GM12874 (cell line): Measurements from ENCODE around the gene TGFB2.

ENCODE experiments used
- TF ChIP-seq, protein P1 (sequence below): IDR thresholded peaks from 2 replicates; pipeline ENCODE4 v1.5.1; 2011; ENCODE audit warnings: low read depth, mild to moderate bottlenecking, control low read depth, low read length, moderate library complexity; ENCODE audit not compliant: insufficient read depth

Gene TGFB2

DNA sequence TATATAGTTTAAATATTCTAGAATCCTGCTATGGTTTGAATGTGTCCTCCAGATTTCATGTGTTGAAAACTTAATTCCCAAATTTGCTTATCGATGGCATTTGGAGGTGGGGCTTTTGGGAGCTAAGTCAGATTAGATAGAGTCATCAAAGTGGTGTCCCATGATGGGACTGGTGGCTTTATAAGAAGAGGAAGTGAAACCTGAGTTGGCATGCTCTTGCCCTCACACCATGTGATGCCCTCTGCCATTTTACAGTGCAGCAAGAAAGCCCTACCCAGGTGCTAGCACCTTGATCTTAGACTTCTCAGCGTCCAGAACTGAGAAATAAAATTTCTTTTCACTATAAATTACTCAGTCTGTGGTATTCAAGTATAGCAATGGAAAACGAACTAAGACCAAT lies 111.3 kb downstream of the TGFB2 start:
- TF ChIP-seq, protein P1, sequence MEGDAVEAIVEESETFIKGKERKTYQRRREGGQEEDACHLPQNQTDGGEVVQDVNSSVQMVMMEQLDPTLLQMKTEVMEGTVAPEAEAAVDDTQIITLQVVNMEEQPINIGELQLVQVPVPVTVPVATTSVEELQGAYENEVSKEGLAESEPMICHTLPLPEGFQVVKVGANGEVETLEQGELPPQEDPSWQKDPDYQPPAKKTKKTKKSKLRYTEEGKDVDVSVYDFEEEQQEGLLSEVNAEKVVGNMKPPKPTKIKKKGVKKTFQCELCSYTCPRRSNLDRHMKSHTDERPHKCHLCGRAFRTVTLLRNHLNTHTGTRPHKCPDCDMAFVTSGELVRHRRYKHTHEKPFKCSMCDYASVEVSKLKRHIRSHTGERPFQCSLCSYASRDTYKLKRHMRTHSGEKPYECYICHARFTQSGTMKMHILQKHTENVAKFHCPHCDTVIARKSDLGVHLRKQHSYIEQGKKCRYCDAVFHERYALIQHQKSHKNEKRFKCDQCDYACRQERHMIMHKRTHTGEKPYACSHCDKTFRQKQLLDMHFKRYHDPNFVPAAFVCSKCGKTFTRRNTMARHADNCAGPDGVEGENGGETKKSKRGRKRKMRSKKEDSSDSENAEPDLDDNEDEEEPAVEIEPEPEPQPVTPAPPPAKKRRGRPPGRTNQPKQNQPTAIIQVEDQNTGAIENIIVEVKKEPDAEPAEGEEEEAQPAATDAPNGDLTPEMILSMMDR: no peak

DNA sequence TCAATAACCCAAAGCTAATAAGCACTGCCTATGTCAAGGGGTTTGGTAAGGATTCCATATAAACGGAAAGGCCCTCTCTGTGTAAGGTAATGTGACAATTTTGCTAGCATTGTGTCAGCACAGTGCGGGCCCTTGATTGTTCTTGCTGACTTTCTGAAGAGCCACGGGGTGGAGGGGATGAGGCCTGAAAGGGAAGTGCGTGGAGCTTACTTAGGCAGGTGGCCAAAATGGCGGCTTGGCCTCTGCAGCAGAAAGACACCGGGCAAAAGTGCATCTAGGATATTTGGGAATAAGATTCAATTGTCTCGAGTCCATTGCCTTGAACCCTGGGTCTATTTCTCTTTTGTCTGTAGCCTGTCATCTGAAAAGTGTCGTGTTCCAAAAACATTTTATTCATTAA lies 114.3 kb downstream of the TGFB2 start:
- TF ChIP-seq, protein P1: no peak

DNA sequence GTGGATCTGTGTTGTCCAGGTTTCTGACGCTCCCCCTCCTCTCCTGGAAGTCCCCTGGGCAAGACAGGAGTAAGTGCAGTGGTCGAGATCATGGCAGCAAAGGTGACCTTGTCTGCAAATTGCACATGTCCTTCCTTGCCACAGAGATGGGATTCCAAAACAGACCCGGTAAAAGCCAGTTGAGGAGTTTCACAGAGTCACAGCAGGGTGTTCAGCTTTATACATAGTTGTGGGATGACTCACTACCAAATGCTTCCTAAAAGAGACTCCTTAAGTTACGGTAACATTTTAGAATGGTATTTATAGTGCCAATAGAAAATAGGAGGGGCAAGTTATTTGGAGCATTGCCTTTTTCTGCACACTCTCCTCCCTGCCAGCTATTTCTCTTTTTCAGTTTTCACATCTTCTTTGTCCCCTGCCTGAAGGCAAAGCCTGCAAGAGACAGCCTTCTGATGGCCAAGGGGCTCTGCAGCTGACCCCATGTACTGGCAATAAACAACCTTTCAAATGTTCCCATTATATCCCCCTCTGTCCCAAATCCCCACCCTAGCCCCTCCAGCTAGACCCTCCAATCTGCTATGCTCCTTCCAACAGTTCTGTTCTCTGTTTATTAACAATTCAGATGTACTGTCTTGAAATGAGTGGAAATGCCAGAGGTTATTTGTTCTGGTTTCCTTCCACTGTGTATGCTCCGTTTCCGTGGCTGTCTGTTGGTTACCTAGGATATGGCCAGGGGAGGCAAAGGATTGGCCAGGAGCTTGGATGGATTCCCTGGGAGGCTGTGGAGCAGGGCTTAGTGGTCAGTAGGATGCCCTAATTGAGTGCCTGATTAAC lies 115.0 kb downstream of the TGFB2 start:
- TF ChIP-seq, protein P1: no peak

DNA sequence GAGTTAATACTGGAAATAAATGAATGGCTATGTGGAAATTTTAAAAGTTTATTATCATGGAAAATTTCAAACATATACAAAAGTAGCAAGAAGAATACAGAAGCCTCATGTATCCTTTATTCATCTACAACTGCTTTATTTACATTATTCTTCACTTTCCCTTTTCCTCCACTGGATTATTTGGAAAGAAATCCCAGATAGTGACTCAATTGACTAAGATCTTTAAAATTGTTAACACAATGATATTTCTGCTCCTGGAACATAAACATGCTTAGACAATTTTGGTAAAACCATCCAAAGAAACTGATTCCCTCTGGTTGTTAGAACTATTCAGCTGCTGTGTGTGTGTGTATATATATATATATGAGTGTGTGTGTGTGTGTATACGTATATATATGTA lies 116.2 kb downstream of the TGFB2 start:
- TF ChIP-seq, protein P1: no peak

DNA sequence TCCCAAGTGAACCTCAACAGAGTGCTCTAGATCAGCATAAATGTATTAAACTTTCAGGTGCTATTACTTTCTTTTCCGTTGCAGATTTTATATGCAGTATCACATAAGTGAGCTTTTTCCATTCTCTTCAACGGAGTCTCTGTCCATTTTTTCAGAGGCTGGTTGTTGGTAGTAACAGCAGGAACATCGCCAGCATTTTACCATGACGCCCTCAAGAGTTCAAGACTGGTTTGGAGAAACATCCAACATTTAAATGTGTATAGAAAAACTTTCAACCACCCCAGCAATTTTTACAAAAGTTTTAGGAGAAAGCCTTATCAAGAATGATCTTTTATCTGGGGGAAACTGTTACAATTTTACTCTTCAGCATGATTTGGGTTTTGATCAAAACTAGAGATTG lies 117.0 kb downstream of the TGFB2 start:
- TF ChIP-seq, protein P1: no peak

DNA sequence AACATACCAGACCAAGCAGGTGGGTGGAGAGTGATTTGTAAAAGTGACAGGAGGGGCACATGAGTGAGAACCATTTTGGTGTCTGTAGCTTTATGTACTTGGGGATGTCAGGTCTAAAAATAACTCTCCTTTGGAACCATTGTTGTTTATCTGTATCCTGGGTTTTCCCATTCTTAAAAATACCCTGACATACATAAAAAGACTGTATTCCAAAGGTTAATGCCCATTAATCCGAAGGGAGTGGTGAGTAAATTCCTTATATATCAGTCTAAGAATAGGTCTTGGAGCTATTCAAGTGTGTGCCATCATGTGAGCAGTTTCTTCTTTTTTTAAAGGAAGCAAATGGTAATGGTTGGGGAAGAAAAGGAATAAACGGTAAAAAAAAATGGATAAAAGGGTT lies 117.5 kb downstream of the TGFB2 start:
- TF ChIP-seq, protein P1: no peak

DNA sequence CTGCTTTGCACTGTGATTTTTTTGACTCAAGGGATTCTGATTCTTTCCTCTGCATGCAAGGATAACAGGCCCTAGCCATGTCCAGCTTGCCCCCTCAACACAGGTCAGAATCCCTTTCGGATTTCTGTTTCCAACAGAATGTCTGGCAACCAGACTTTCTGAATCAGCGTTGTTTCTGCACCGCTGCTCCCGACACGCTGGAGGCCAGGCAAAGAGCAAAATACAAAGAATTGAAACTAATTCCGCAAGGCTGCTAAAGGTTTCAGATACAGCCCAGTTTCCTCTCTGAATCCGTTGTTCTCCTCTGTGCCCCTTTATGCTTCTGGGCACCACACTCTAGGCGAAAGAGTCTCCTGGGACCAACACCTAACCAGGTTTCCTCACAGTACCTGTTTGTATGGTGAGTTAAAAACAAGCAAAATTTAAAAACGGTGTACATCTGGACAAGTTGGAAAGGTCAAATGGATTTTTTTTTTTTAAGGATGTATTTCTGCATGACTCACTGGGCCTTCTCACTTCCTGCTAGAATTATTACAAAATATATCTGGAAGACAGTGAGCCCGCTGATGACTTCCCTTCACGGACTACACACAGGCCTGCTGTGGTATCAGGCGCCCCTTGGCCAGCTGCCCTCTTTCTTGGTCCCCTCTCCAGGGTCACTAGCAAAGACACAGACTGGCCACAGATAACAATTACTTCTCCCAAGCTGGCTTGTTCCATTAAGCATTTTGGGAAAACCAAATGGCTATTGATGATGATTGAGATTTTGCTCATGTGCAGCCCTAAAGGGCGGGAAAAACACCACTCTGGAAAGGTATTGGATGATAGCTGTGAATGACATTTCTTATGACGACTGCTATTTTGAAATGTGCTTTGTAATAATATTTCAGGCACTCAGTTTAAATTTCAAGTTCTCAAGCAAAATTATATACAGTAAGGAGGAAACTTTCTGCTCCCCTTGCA lies 118.3 kb downstream of the TGFB2 start:
- TF ChIP-seq, protein P1: no peak
